NCI-H526 treated with DMSO at 0.1 percent for 48 hours (cell line): ENCODE data around the gene GPR35.
"Not testable (repeated sequence)": the region's sequence is repeated elsewhere in the genome, so short reads cannot be mapped to it uniquely, and the experiment has no call there.

Experiments
- DNase-seq: peaks from one replicate; lab custom pipeline; 2025; lab: John Stamatoyannopoulos, UW

GPR35 gene

GRCh38 chr2:240663546-240664190 is 38.4 kb downstream of the GPR35 start:
- DNase-seq = no peak

- no peak for DNase-seq
Observed at GRCh38 chr2:240664622-240665021, 39.3 kb downstream of the GPR35 start.

GRCh38 chr2:240670402-240670801 is 45.1 kb downstream of the GPR35 start:
- no peak for DNase-seq

GRCh38 chr2:240670950-240671349 is 45.7 kb downstream of the GPR35 start:
- no peak for DNase-seq

- no peak for DNase-seq
Observed at GRCh38 chr2:240672076-240672700, 46.9 kb downstream of the GPR35 start.

- DNase-seq = no peak
Observed at GRCh38 chr2:240672701-240673190, 47.5 kb downstream of the GPR35 start.

- not testable (repeated sequence) for DNase-seq
Observed at GRCh38 chr2:240674461-240675184, 49.3 kb downstream of the GPR35 start.

GRCh38 chr2:240675345-240675744 is 50.1 kb downstream of the GPR35 start:
- DNase-seq = not testable (repeated sequence)

GRCh38 chr2:240678043-240678442 is 52.8 kb downstream of the GPR35 start:
- DNase-seq = not testable (repeated sequence)

- not testable (repeated sequence) for DNase-seq
Observed at GRCh38 chr2:240678909-240679308, 53.6 kb downstream of the GPR35 start.

GRCh38 chr2:240680185-240680584 is 54.9 kb downstream of the GPR35 start:
- DNase-seq = not testable (repeated sequence)
